Adipocyte (in vitro differentiated cells): ENCODE data around the gene FOXM1.
"Not testable (repeated sequence)": the region's sequence is repeated elsewhere in the genome, so short reads cannot be mapped to it uniquely, and the experiment has no call there.

Experiments
- DNase-seq: peaks from one replicate; pipeline ENCODE4 v3.0.0-alpha.2; 2015; ENCODE audit warnings: low read depth
- H3K27me3 ChIP-seq: replicated peaks from 2 replicates; pipeline ENCODE4 v1.7.0; 2013; ENCODE audit warnings: mild to moderate bottlenecking, low read length, moderate library complexity; ENCODE audit not compliant: control insufficient read depth, insufficient read depth
- H3K36me3 ChIP-seq: 2 replicates; pipeline ENCODE4 v1.7.0; 2013; ENCODE audit warnings: low read length, mild to moderate bottlenecking, moderate library complexity; ENCODE audit not compliant: control insufficient read depth, insufficient read depth, severe bottlenecking
- H3K4me1 ChIP-seq: 2 replicates; pipeline ENCODE4 v1.7.0; 2013; ENCODE audit warnings: mild to moderate bottlenecking, low read length, moderate library complexity; ENCODE audit not compliant: control insufficient read depth, insufficient read depth
- H3K4me3 ChIP-seq: 2 replicates; pipeline ENCODE4 v1.7.0; 2013; ENCODE audit warnings: mild to moderate bottlenecking, low read length, moderate library complexity
- H3K9ac ChIP-seq: 2 replicates; pipeline ENCODE4 v1.7.0; 2013; ENCODE audit warnings: mild to moderate bottlenecking, low read length, moderate library complexity
- H3K9me3 ChIP-seq: 2 replicates; pipeline ENCODE4 v1.7.0; 2013; ENCODE audit warnings: mild to moderate bottlenecking, low read length, moderate library complexity; ENCODE audit not compliant: control insufficient read depth

The FOXM1 gene

GRCh38 chr12:2877953-2878732, 1.2 kb upstream of the FOXM1 start:
- Histone ChIP-seq H3K36me3 (no peaks in the 10 kb centered on the region), H3K9me3 (no peaks in the 10 kb centered on the region), H3K4me1 (peaks cover 18% of the 10 kb centered on the region), H3K9ac (peak overlapping the region; percentile 92), H3K4me3 (peak overlapping the region; percentile 84), H3K27me3 (no peaks in the 10 kb centered on the region)
- peak; percentile 80 for DNase-seq

- H3K9ac ChIP-seq: peak overlapping the region; percentile 83
- peak; percentile 15 for DNase-seq
Measured at GRCh38 chr12:2876431-2877046, 435 bp downstream of the FOXM1 start.

GRCh38 chr12:2868986-2869632, 7.9 kb downstream of the FOXM1 start:
- not testable (repeated sequence) for H3K4me1 ChIP-seq, H3K9ac ChIP-seq, H3K4me3 ChIP-seq, H3K9me3 ChIP-seq, H3K27me3 ChIP-seq, H3K36me3 ChIP-seq
- DNase-seq: peak; percentile 42

More at GRCh38 chr12:2876431-2877046, 435 bp downstream of the FOXM1 start:
- Histone ChIP-seq H3K4me3 (peak overlapping the region; percentile 84), H3K9me3 (no peaks in the 10 kb centered on the region), H3K36me3 (no peaks in the 10 kb centered on the region), H3K4me1 (peaks cover 18% of the 10 kb centered on the region), H3K27me3 (no peaks in the 10 kb centered on the region)

- no peak overlapping the region for H3K9ac ChIP-seq
- no peaks in the 10 kb centered on the region for H3K36me3 ChIP-seq
- DNase-seq: no peak
- no peaks in the 10 kb centered on the region for H3K27me3 ChIP-seq
- no peaks in the 10 kb centered on the region for H3K9me3 ChIP-seq
- H3K4me1 ChIP-seq: no peaks in the 10 kb centered on the region
- H3K4me3 ChIP-seq: no peak overlapping the region
Measured at GRCh38 chr12:2864198-2864597, 12.8 kb downstream of the FOXM1 start.

- not testable (repeated sequence) for H3K27me3 ChIP-seq, H3K4me3 ChIP-seq, H3K9me3 ChIP-seq, DNase-seq, H3K36me3 ChIP-seq, H3K9ac ChIP-seq, H3K4me1 ChIP-seq
Measured at GRCh38 chr12:2863402-2863801, 13.6 kb downstream of the FOXM1 start.

- H3K4me1 ChIP-seq: peaks cover 4% of the 10 kb centered on the region
- DNase-seq: no peak
- H3K9me3 ChIP-seq: no peaks in the 10 kb centered on the region
- no peaks in the 10 kb centered on the region for H3K27me3 ChIP-seq
- no peak overlapping the region for H3K4me3 ChIP-seq
- no peaks in the 10 kb centered on the region for H3K36me3 ChIP-seq
- no peak overlapping the region for H3K9ac ChIP-seq
Measured at GRCh38 chr12:2862876-2863275, 14.1 kb downstream of the FOXM1 start.

GRCh38 chr12:2860170-2860569, 16.8 kb downstream of the FOXM1 start:
- no peak for DNase-seq
- H3K9ac ChIP-seq: no peak overlapping the region
- no peaks in the 10 kb centered on the region for H3K36me3 ChIP-seq
- no peak overlapping the region for H3K4me3 ChIP-seq
- peaks cover 4% of the 10 kb centered on the region for H3K4me1 ChIP-seq
- no peaks in the 10 kb centered on the region for H3K27me3 ChIP-seq
- no peaks in the 10 kb centered on the region for H3K9me3 ChIP-seq

GRCh38 chr12:2858944-2859421, 18.0 kb downstream of the FOXM1 start:
- H3K4me3 ChIP-seq: no peak overlapping the region
- H3K4me1 ChIP-seq: peaks cover 4% of the 10 kb centered on the region
- H3K9ac ChIP-seq: no peak overlapping the region
- H3K27me3 ChIP-seq: no peaks in the 10 kb centered on the region
- no peak for DNase-seq
- no peaks in the 10 kb centered on the region for H3K9me3 ChIP-seq
- H3K36me3 ChIP-seq: no peaks in the 10 kb centered on the region

- no peak for DNase-seq
- no peaks in the 10 kb centered on the region for H3K36me3 ChIP-seq
- H3K4me3 ChIP-seq: no peak overlapping the region
- H3K4me1 ChIP-seq: peaks cover 4% of the 10 kb centered on the region
- H3K9me3 ChIP-seq: no peaks in the 10 kb centered on the region
- no peaks in the 10 kb centered on the region for H3K27me3 ChIP-seq
- H3K9ac ChIP-seq: no peak overlapping the region
Measured at GRCh38 chr12:2858334-2858733, 18.6 kb downstream of the FOXM1 start.

GRCh38 chr12:2857576-2857975, 19.4 kb downstream of the FOXM1 start:
- Histone ChIP-seq H3K9ac (no peak overlapping the region), H3K4me1 (peaks cover 7% of the 10 kb centered on the region), H3K27me3 (no peaks in the 10 kb centered on the region), H3K9me3 (no peaks in the 10 kb centered on the region), H3K36me3 (no peaks in the 10 kb centered on the region), H3K4me3 (no peak overlapping the region)
- DNase-seq: no peak

- no peak for DNase-seq
- H3K9ac ChIP-seq: no peak within 1 kb of the TSS
- H3K27me3 ChIP-seq: no peaks in the 10 kb centered on the region
- no peaks in the 10 kb centered on the region for H3K36me3 ChIP-seq
- H3K4me1 ChIP-seq: peaks cover 7% of the 10 kb centered on the region
- no peaks in the 10 kb centered on the region for H3K9me3 ChIP-seq
- H3K4me3 ChIP-seq: no peak within 1 kb of the TSS
Measured at GRCh38 chr12:2857021-2857431, 19.9 kb downstream of the FOXM1 start, which contains the start of gene TEX52. Gene TEX52, minus strand, starts transcription at chr12:2857039. Its CDS starts 13 bp downstream, at chr12:2857026.
